Peyer's patch (tissue), 4 donors: ENCODE data around the gene HSD17B14.

ENCODE experiments used
- CTCF ChIP-seq, 6 experiments: fragments of 450-650 bp in 4 of 6; fragments of 200-600 bp in 2 of 6; sonication (generic) in 1 of 6; IDR thresholded peaks; one replicate each; pipeline ENCODE4 v1.5.1; 2017 to 2019; ENCODE audit warnings: antibody characterized with exemption in 6 of 6, mild to moderate bottlenecking in 3 of 6, moderate library complexity in 1 of 6
- POLR2A ChIP-seq, 2 donors: fragments of 450-650 bp; IDR thresholded peaks; one replicate each; pipeline ENCODE4 v1.5.1; 2017; ENCODE audit warnings: antibody characterized with exemption in 2 of 2, mild to moderate bottlenecking in 2 of 2, moderate library complexity in 2 of 2

GRCh38 chr19:48817585-48818124 is 18.6 kb downstream of the HSD17B14 start:
- TF ChIP-seq CTCF (IDR thresholded peaks at IDR 0.05): no peak
- TF ChIP-seq POLR2A (IDR thresholded peaks at IDR 0.05): no peak
